H1 (cell line): Measurements from ENCODE around the gene DDR2. TPM values are rescaled to one million over a fixed set of nuclear protein-coding genes. Genes with fewer than 3 reads are reported as not detected.

Experiments used
- CTCF ChIA-PET: fragments of 300-600 bp; sonication (Branson Sonifier 250); formaldehyde crosslinking; loops from one replicate; lab custom pipeline; 2021; ENCODE audit not compliant: partially characterized antibody; lab: Charles Lee
- POLR2A ChIA-PET: fragments of 300-600 bp; sonication (Branson Sonifier 250); formaldehyde crosslinking; loops from one replicate; lab custom pipeline; 2021; ENCODE audit warnings: inconsistent platforms; ENCODE audit not compliant: partially characterized antibody; lab: Charles Lee
- DNase-seq, 2 experiments: peaks; one replicate each; pipeline versions ENCODE4 v3.0.0 to v3.0.0-alpha.2; 2010 to 2022; ENCODE audit warnings: low spot score in 2 of 2, low read depth in 1 of 2, mixed read lengths in 1 of 2
- FAIRE-seq: peaks from 2 replicates; lab custom pipeline; 2011; peaks lifted over from hg19 to GRCh38; lab: Jason Lieb, UNC
- H2AFZ ChIP-seq: 2 replicates; pipeline ENCODE4 v1.8.1; 2012; ENCODE audit warnings: low read length, inconsistent platforms
- H2AK5ac ChIP-seq: 2 replicates; pipeline ENCODE4 v1.6.1; 2013; ENCODE audit warnings: low read depth, low read length
- H2BK120ac ChIP-seq: replicated peaks from 2 replicates; pipeline ENCODE3; 2013; ENCODE audit warnings: low read depth, low read length, inconsistent platforms
- H2BK12ac ChIP-seq: 2 replicates; pipeline ENCODE4 v1.6.1; 2013; ENCODE audit warnings: low read depth, low read length
- H2BK15ac ChIP-seq: 2 replicates; pipeline ENCODE4 v1.6.1; 2013; ENCODE audit warnings: low read length
- H2BK20ac ChIP-seq: 2 replicates; pipeline ENCODE4 v1.6.1; 2013; ENCODE audit warnings: low read length
- H2BK5ac ChIP-seq: 2 replicates; pipeline ENCODE4 v1.6.1; 2013; ENCODE audit warnings: low read depth, low read length
- H3K14ac ChIP-seq: 2 replicates; pipeline ENCODE4 v1.6.1; 2013; ENCODE audit warnings: inconsistent platforms; ENCODE audit not compliant: insufficient read length
- H3K18ac ChIP-seq: 2 replicates; pipeline ENCODE4 v1.6.1; 2013; ENCODE audit warnings: low read length; ENCODE audit errors: extremely low read depth
- H3K23ac ChIP-seq: 2 replicates; pipeline ENCODE4 v1.6.1; 2013; ENCODE audit warnings: inconsistent platforms; ENCODE audit not compliant: insufficient read length
- H3K23me2 ChIP-seq: 2 replicates; pipeline ENCODE4 v1.6.1; 2013; ENCODE audit warnings: low read depth, low read length
- H3K27ac ChIP-seq: 2 replicates; pipeline ENCODE4 v1.6.1; 2011; ENCODE audit warnings: low read depth, low read length, inconsistent platforms
- H3K27me3 ChIP-seq, 4 experiments: replicated peaks in 1 of 4; 1 replicate in 1 of 4; 2 replicates in 3 of 4; pipeline versions ENCODE4 v1.6.1 to v1.8.1; 2011 to 2013; ENCODE audit warnings: low read length in 3 of 4, mild to moderate bottlenecking in 3 of 4, inconsistent platforms in 2 of 4, mixed read lengths in 2 of 4, moderate library complexity in 1 of 4; ENCODE audit not compliant: control insufficient read depth in 3 of 4, insufficient read depth in 3 of 4; ENCODE audit errors: extremely low read depth in 1 of 4
- H3K36me3 ChIP-seq, 4 experiments: 2 replicates each; pipeline versions ENCODE4 v1.6.1 to v1.8.1; 2011 to 2013; ENCODE audit warnings: mild to moderate bottlenecking in 4 of 4, low read length in 3 of 4, moderate library complexity in 2 of 4, control low read depth in 1 of 4, inconsistent platforms in 1 of 4; ENCODE audit not compliant: insufficient read depth in 4 of 4, control insufficient read depth in 2 of 4
- H3K4ac ChIP-seq: replicated peaks from 2 replicates; pipeline ENCODE3; 2013; ENCODE audit warnings: low read length, low read depth, mixed read lengths, inconsistent platforms; ENCODE audit not compliant: insufficient read length
- H3K4me1 ChIP-seq, 4 experiments: replicated peaks in 1 of 4; 1 replicate in 1 of 4; 2 replicates in 3 of 4; pipeline versions ENCODE4 v1.6.1 to v1.8.1; 2011 to 2013; ENCODE audit warnings: low read length in 3 of 4, inconsistent platforms in 2 of 4, mixed read lengths in 1 of 4; ENCODE audit not compliant: insufficient read depth in 4 of 4, control insufficient read depth in 3 of 4
- H3K4me2 ChIP-seq, 2 experiments: 2 replicates each; pipeline versions ENCODE4 v1.6.1 to v1.8.1; 2011 to 2013; ENCODE audit warnings: low read depth in 2 of 2, low read length in 2 of 2, control low read depth in 1 of 2, inconsistent platforms in 1 of 2, mild to moderate bottlenecking in 1 of 2; ENCODE audit not compliant: insufficient read depth in 1 of 2
- H3K4me3 ChIP-seq, 4 experiments: fragments of 200-600, 300-600 bp in 1 of 4; sonication (generic), shearing (Covaris generic), sonication (Bioruptor Twin) in 1 of 4; 2 replicates each; pipeline versions ENCODE4 v1.5.1 to v1.8.1; 2011 to 2016; ENCODE audit warnings: low read length in 4 of 4, low read depth in 3 of 4, control low read depth in 2 of 4, inconsistent platforms in 2 of 4, mild to moderate bottlenecking in 2 of 4, mixed read lengths in 1 of 4, moderate library complexity in 1 of 4; ENCODE audit not compliant: insufficient read depth in 2 of 4; ENCODE audit errors: extremely low read depth in 1 of 4
- H3K56ac ChIP-seq: replicated peaks from 2 replicates; pipeline ENCODE3; 2013; ENCODE audit warnings: low read depth, mild to moderate bottlenecking, mixed read lengths, low read length, inconsistent platforms; ENCODE audit not compliant: insufficient read length
- H3K79me1 ChIP-seq: 2 replicates; pipeline ENCODE4 v1.6.1; 2013; ENCODE audit warnings: low read depth, low read length, control low read depth
- H3K79me2 ChIP-seq, 2 experiments: 2 replicates each; pipeline versions ENCODE4 v1.6.1 to v1.8.1; 2012 to 2013; ENCODE audit warnings: low read length in 2 of 2, mild to moderate bottlenecking in 2 of 2, inconsistent platforms in 1 of 2; ENCODE audit not compliant: insufficient read depth in 2 of 2, control insufficient read depth in 1 of 2
- H3K9ac ChIP-seq, 4 experiments: replicated peaks in 1 of 4; 1 replicate in 1 of 4; 2 replicates in 3 of 4; pipeline versions ENCODE4 v1.6.1 to v1.8.1; 2011 to 2013; ENCODE audit warnings: low read depth in 3 of 4, low read length in 3 of 4, control low read depth in 2 of 4, mild to moderate bottlenecking in 2 of 4, moderate library complexity in 2 of 4, inconsistent platforms in 1 of 4; ENCODE audit errors: extremely low read depth in 1 of 4
- H3K9me3 ChIP-seq, 2 experiments: 2 replicates each; pipeline versions ENCODE4 v1.6.1 to v1.8.1; 2012 to 2013; ENCODE audit warnings: mild to moderate bottlenecking in 2 of 2, moderate library complexity in 2 of 2, control low read depth in 1 of 2, inconsistent platforms in 1 of 2, low read depth in 1 of 2, low read length in 1 of 2, mixed read lengths in 1 of 2; ENCODE audit not compliant: insufficient read depth in 2 of 2
- H4K20me1 ChIP-seq, 2 experiments: replicated peaks in 1 of 2; 2 replicates each; pipeline versions ENCODE3 to v1.8.1; 2011 to 2013; ENCODE audit warnings: inconsistent platforms in 2 of 2, low read length in 2 of 2, mild to moderate bottlenecking in 1 of 2; ENCODE audit not compliant: insufficient read depth in 2 of 2, control insufficient read depth in 1 of 2
- H4K5ac ChIP-seq: 2 replicates; pipeline ENCODE4 v1.6.1; 2013; ENCODE audit warnings: low read length, low read depth, mixed read lengths, inconsistent platforms; ENCODE audit not compliant: insufficient read length
- H4K8ac ChIP-seq: 2 replicates; pipeline ENCODE4 v1.8.0; 2013; ENCODE audit warnings: mild to moderate bottlenecking, moderate library complexity, low read length, inconsistent platforms; ENCODE audit not compliant: insufficient read depth; ENCODE audit errors: extremely low read depth
- H4K91ac ChIP-seq: replicated peaks from 2 replicates; pipeline ENCODE3; 2013; ENCODE audit warnings: low read length, mixed read lengths, inconsistent platforms; ENCODE audit not compliant: insufficient read length
- ASH2L ChIP-seq: fragments of 200-600, 300-600 bp; sonication (generic); IDR thresholded peaks from one replicate; pipeline ENCODE4 v1.7.1; 2017; ENCODE audit warnings: low read length
- CHD1 ChIP-seq: IDR thresholded peaks from 2 replicates; pipeline ENCODE4 v1.6.1; 2012; ENCODE audit warnings: low read depth, low read length, improper control_type of control experiment
- CREB1 ChIP-seq: IDR thresholded peaks from 2 replicates; pipeline ENCODE4 v1.6.1; 2012; ENCODE audit warnings: inconsistent platforms
- EZH2 ChIP-seq: fragments of 200-600 bp; sonication (generic); IDR thresholded peaks from 2 replicates; pipeline ENCODE4 v1.7.1; 2012; ENCODE audit warnings: low read depth, mild to moderate bottlenecking, moderate library complexity, low read length, inconsistent platforms; ENCODE audit not compliant: severe bottlenecking
- FOSL1 ChIP-seq: IDR thresholded peaks from 2 replicates; pipeline ENCODE4 v1.6.1; 2011; ENCODE audit warnings: mild to moderate bottlenecking, low read depth, low read length, moderate library complexity; ENCODE audit not compliant: insufficient read depth
- JUN ChIP-seq: IDR thresholded peaks from 2 replicates; pipeline ENCODE4 v1.6.1; 2011; ENCODE audit warnings: low read depth, mild to moderate bottlenecking, improper control_type of control experiment, low read length
- NRF1 ChIP-seq: IDR thresholded peaks from 2 replicates; pipeline ENCODE4 v1.6.1; 2011; ENCODE audit warnings: mild to moderate bottlenecking, low read depth, low read length, improper control_type of control experiment
- SIRT6 ChIP-seq: IDR thresholded peaks from one replicate; pipeline ENCODE4 v1.7.1; 2012; ENCODE audit warnings: low read length, inconsistent platforms
- SP1 ChIP-seq: IDR thresholded peaks from 2 replicates; pipeline ENCODE4 v1.6.1; 2011; ENCODE audit warnings: low read depth, low read length
- SRF ChIP-seq: IDR thresholded peaks from 2 replicates; pipeline ENCODE4 v1.6.1; 2011; ENCODE audit warnings: mild to moderate bottlenecking, low read depth, low read length, moderate library complexity
- TAF1 ChIP-seq: IDR thresholded peaks from 2 replicates; pipeline ENCODE4 v1.6.1; 2011; ENCODE audit warnings: mild to moderate bottlenecking, low read depth, low read length
- TBP ChIP-seq: IDR thresholded peaks from 2 replicates; pipeline ENCODE4 v1.6.1; 2011; ENCODE audit warnings: low read depth, low read length, improper control_type of control experiment
- TEAD4 ChIP-seq: IDR thresholded peaks from 2 replicates; pipeline ENCODE4 v1.6.1; 2012; ENCODE audit warnings: low read depth, low read length, inconsistent platforms, mixed read lengths
- polyA plus RNA-seq, 7 experiments: library from polyadenylated mRNA; depleted of rRNA in 3 of 7; stranded (reverse) in 5 of 7; unstranded in 2 of 7; fragments of >200 nt in 5 of 7; fragments of 200-250 nt in 2 of 7; gene quantifications; 1 replicate in 5 of 7; 2 replicates in 1 of 7; 4 replicates in 1 of 7; pipeline versions ENCODE4 v1.2.1 to v1.2.3, GENCODE V29; 2011 to 2013; ENCODE audit warnings: missing spikeins in 2 of 7, mixed read lengths in 2 of 7
- total RNA-seq: library from RNA; stranded (reverse); fragmentation: NEBNext Ultra II Directional; extraction: Animal tissue kit (Norgen Biotek cat#: 25700); gene quantifications from 2 replicates; pipeline ENCODE4 v1.2.1, GENCODE V29; 2021

DDR2 gene
- total and polyA plus RNA-seq, 2 of the 8 experiments (the other 6 are each of a cell fraction or from before 2014, with no cell fraction given) = 1.00 to 2.1 TPM

DNA sequence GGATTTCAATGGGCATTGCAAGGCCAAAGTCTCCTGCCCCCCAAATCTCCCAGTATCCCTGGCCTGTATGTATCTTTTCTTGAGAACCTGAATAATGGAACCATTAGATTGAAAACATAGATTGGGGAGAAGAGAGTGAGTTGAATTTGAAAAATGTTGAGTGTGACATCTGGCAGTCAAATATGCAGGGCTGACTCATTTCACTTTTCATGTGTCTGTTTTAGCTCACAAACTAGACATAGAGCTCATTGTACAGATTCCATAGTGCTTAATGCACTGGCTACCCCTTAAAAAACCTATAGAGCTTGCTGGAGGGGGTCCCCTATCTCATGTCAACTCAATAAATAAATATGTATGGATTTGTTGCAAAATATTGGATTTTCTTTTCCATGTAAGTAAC, 30.8 kb downstream of the DDR2 start:
- H3K9ac ChIP-seq = no peak overlapping the region
- H3K4ac ChIP-seq = no peak overlapping the region
- H3K36me3 ChIP-seq = no peaks in the 10 kb centered on the region
- H3K23me2 ChIP-seq = no peaks in the 10 kb centered on the region
- H3K27me3 ChIP-seq = no peaks in the 10 kb centered on the region
- peak overlapping the region; percentile 91; the same call in 1 of the 2 replicates for H2AFZ ChIP-seq
- no peak overlapping the region for H3K4me2 ChIP-seq
- no peak for TF ChIP-seq ASH2L
- TF ChIP-seq TAF1 = no peak
- TF ChIP-seq CREB1 = no peak
- TF ChIP-seq TEAD4 = no peak
- no peak for TF ChIP-seq NRF1
- no peak for TF ChIP-seq SIRT6
- no peak for TF ChIP-seq CHD1
- TF ChIP-seq FOSL1 = no peak
- TF ChIP-seq SRF = no peak
- TF ChIP-seq TBP = no peak
- TF ChIP-seq SP1 = no peak
- no peak for TF ChIP-seq EZH2
- TF ChIP-seq JUN = no peak
- no peak overlapping the region for H4K5ac ChIP-seq
- no peak overlapping the region for H2BK20ac ChIP-seq
- no peaks in the 10 kb centered on the region for H3K9me3 ChIP-seq
- H2BK120ac ChIP-seq = no peak overlapping the region
- no peak overlapping the region for H3K27ac ChIP-seq
- no peak overlapping the region for H4K91ac ChIP-seq
- ChIA-PET CTCF (interaction anchor here (1.2 kb wide), 1 partner anchor 50 kb away, joined by 3 read pairs; no protein-coding TSS in a partner anchor), POLR2A (no interaction called here)
- H3K23ac ChIP-seq = no peak overlapping the region
- DNase-seq (no peak), FAIRE-seq (no peak)
- no peak overlapping the region for H3K14ac ChIP-seq
- H3K18ac ChIP-seq = no peak overlapping the region
- no peak overlapping the region for H3K56ac ChIP-seq
- no peak overlapping the region for H2BK5ac ChIP-seq
- H4K20me1 ChIP-seq = no peaks in the 10 kb centered on the region
- no peak overlapping the region for H3K4me3 ChIP-seq
- no peak overlapping the region for H2BK12ac ChIP-seq
- H2BK15ac ChIP-seq = no peak overlapping the region
- H2AK5ac ChIP-seq = no peak overlapping the region
- H3K79me2 ChIP-seq = no peaks in the 10 kb centered on the region
- peaks cover 0 to 3% (median 1%) of the 10 kb centered on the region in 4 experiments; a peak in 1 of 7 replicates for H3K4me1 ChIP-seq
- H3K79me1 ChIP-seq = no peaks in the 10 kb centered on the region
- no peak overlapping the region for H4K8ac ChIP-seq
